Measurements from ENCODE around the gene PFKFB3.
A peak's percentile ranks its signal among the peaks of the same experiment; 100 is the strongest.
"Not testable (repeated sequence)": the region's sequence is repeated elsewhere in the genome, so short reads cannot be mapped to it uniquely, and the experiment has no call there.

The PFKFB3 gene

GRCh38 chr10:6202098-6202683 is 541 bp upstream of the PFKFB3 start:
- DNase-seq (ENCODE audit: low read depth) = no peak

GRCh38 chr10:6203331-6204062 is 765 bp downstream of the PFKFB3 start:
- peak; percentile 23 for DNase-seq (ENCODE audit: low read depth)

GRCh38 chr10:6204063-6204340 is 1.3 kb downstream of the PFKFB3 start:
- peak; percentile 32 for DNase-seq (ENCODE audit: low read depth)

GRCh38 chr10:6204341-6205191 is 1.8 kb downstream of the PFKFB3 start:
- DNase-seq (ENCODE audit: low read depth) = no peak

- not testable (repeated sequence) for DNase-seq (ENCODE audit: low read depth)
Measured at GRCh38 chr10:6206486-6206885, 3.8 kb downstream of the PFKFB3 start.

- no peak for DNase-seq (ENCODE audit: low read depth)
Measured at GRCh38 chr10:6207658-6208057, 4.9 kb downstream of the PFKFB3 start.

- no peak for DNase-seq (ENCODE audit: low read depth)
Measured at GRCh38 chr10:6208799-6209235, 6.1 kb downstream of the PFKFB3 start.

- no peak for DNase-seq (ENCODE audit: low read depth)
Measured at GRCh38 chr10:6211341-6211670, 8.6 kb downstream of the PFKFB3 start.

- DNase-seq (ENCODE audit: low read depth) = no peak
Measured at GRCh38 chr10:6211671-6212635, 9.2 kb downstream of the PFKFB3 start.

GRCh38 chr10:6212806-6213205 is 10.1 kb downstream of the PFKFB3 start:
- DNase-seq (ENCODE audit: low read depth) = no peak

GRCh38 chr10:6213257-6213905 is 10.6 kb downstream of the PFKFB3 start:
- DNase-seq (ENCODE audit: low read depth) = no peak

GRCh38 chr10:6213908-6214307 is 11.2 kb downstream of the PFKFB3 start:
- DNase-seq (ENCODE audit: low read depth) = no peak

- no peak for DNase-seq (ENCODE audit: low read depth)
Measured at GRCh38 chr10:6214612-6215011, 11.9 kb downstream of the PFKFB3 start.

- DNase-seq (ENCODE audit: low read depth) = no peak
Measured at GRCh38 chr10:6215241-6215640, 12.5 kb downstream of the PFKFB3 start.

- DNase-seq (ENCODE audit: low read depth) = no peak
Measured at GRCh38 chr10:6215683-6216484, 13.2 kb downstream of the PFKFB3 start.

- no peak for DNase-seq (ENCODE audit: low read depth)
Measured at GRCh38 chr10:6216916-6217315, 14.2 kb downstream of the PFKFB3 start.

GRCh38 chr10:6217611-6218010 is 14.9 kb downstream of the PFKFB3 start:
- DNase-seq (ENCODE audit: low read depth) = no peak

GRCh38 chr10:6218692-6219493 is 16.2 kb downstream of the PFKFB3 start:
- no peak for DNase-seq (ENCODE audit: low read depth)

- DNase-seq (ENCODE audit: low read depth) = no peak
Measured at GRCh38 chr10:6219494-6219836, 16.7 kb downstream of the PFKFB3 start.

Measured in stimulated activated CD8-positive, alpha-beta memory T cell treated with anti-CD3 and anti-CD28 coated beads, Interleukin-12 subunit alpha, Interleukin-12 subunit beta, amount 100 ng/mL, for 1 hour (primary cell).